Renal cortical epithelial cell (primary cell): ENCODE measurements around the gene SAMD8. TPM values are rescaled to one million over a fixed set of nuclear protein-coding genes. Genes with fewer than 3 reads are reported as not detected.

ENCODE experiments used
- DNase-seq: peaks from one replicate; pipeline ENCODE4 v3.0.0-alpha.2; 2011; ENCODE audit warnings: low read depth
- total RNA-seq: library from RNA; depleted of rRNA; stranded (reverse); fragments of >200 nt; gene quantifications from 2 replicates; pipeline ENCODE4 v1.2.3, GENCODE V29; 2014

SAMD8 gene
- total RNA-seq, 1 donor from 2014 or later = 36.4 TPM

DNA sequence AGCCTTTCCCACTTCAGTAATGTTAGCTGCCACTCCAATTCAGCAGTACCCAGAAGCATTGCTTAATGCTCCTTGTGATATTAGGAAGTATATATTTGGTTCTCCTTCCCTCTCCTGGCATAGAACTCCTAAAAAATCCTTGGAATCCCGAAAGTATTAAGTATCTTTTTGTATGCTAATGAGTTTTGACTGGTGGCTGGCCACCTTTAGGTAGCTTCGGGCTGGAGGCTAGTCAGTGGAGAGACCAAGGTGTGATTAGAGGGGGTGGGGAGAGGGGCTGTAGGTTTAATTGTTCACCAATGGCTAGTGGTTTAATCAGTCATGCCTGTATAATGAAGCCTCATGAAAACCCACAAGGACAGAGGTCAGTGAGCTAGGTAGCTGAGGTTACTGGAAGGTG, 112.1 kb downstream of the SAMD8 start:
- DNase-seq = peak; percentile 59

DNA sequence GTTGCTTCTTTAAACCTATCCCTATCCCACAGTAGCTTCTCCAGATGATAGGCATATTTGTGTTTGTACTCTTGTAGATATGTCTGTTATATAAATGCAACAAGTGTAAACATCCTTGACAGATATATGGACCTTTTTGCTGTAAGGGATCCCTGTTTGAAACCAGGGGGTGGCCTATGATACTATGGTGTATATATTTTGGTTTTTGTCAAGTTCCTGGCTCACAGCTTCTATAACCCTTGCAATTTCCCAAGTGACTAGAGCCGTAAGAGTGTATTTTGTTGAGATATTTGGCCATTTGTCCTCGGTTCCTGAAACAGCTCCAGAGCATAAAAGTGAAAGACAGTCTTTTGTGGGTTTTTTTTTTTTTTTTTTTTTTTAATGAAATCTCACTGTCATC, 114.6 kb downstream of the SAMD8 start:
- no peak for DNase-seq

DNA sequence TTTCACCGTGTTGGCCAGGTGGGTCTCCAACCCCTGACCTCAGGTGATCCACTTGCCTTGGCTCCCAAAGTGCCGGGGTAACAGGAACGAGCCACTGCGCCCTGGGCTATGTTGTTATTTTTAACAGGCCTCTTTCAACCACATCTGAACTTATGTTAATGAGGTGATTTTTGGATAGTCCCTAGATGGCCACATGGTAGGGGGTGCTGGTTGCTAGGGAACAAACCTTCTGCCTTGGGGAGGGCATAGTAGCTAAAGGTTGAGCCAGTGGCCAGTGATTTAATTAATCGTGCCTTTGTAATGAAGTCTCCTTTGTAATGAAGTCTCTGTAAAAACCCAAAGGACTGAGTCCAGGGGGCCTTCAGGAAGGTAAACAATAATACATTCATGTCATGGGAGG, 115.2 kb downstream of the SAMD8 start:
- DNase-seq = peak; percentile 47

GRCh38 chr10:75228278-75228677, 116.8 kb downstream of the SAMD8 start:
- no peak for DNase-seq

DNA sequence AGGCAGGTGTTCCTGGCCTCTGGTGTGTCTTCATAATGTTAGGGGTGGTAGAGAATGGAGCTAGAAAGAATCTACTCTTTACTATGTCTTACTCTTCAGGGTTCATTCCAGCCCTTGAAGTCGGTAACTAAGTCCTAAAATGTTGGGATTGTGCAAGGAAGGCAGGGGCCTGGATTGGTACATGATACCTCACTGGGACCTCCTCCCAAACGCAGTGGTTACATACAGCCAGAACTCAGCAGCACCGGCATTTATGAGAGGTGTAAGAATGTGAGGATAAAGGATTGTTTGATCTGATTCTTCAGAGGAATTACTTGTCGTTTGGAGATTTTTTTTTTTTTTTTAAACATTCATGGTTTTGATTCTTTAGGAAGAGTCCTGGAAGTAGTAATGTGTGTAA, 117.4 kb downstream of the SAMD8 start:
- DNase-seq = no peak

- no peak for DNase-seq
Observed at GRCh38 chr10:75229971-75230370, 118.5 kb downstream of the SAMD8 start.

GRCh38 chr10:75230600-75231038, 119.2 kb downstream of the SAMD8 start:
- DNase-seq = peak; percentile 79

Other genes starting within 250 kb of the SAMD8 start
- 244 and 245 TPM in 2 replicates for gene VDAC2, start 99.1 kb downstream of the SAMD8 start, total RNA-seq
- gene COMTD1, start 124.3 kb downstream of the SAMD8 start, total RNA-seq = 11.4 and 30.0 TPM in 2 replicates